Nucleus accumbens (tissue), 56 donors: ENCODE measurements around the gene NAA20.
"Not testable (repeated sequence)": the region's sequence is repeated elsewhere in the genome, so short reads cannot be mapped to it uniquely, and the experiment has no call there.

ENCODE experiments used
- DNase-seq, 56 donors: peaks; one replicate each; lab custom pipeline; 2025; lab: John Stamatoyannopoulos, UW

The NAA20 gene

GRCh38 chr20:19990850-19991249 lies 26.3 kb upstream of the NAA20 start:
- DNase-seq: no peak

GRCh38 chr20:19991308-19991707 lies 25.9 kb upstream of the NAA20 start:
- DNase-seq: no peak

GRCh38 chr20:19991854-19992253 lies 25.3 kb upstream of the NAA20 start:
- no peak for DNase-seq

GRCh38 chr20:19992996-19993908 lies 23.9 kb upstream of the NAA20 start:
- peak in 18 of 56 donors; percentile 16 to 62 (median 28) for DNase-seq

- DNase-seq: peak in 13 of 56 donors; percentile 19 to 56 (median 38)
Observed at GRCh38 chr20:19993958-19994669, 23.0 kb upstream of the NAA20 start.

GRCh38 chr20:19995220-19995863 lies 21.8 kb upstream of the NAA20 start:
- DNase-seq: peak in 13 of 56 donors; percentile 8 to 69 (median 21)

GRCh38 chr20:19996222-19996621 lies 20.9 kb upstream of the NAA20 start:
- DNase-seq: no peak

GRCh38 chr20:19996917-19997316 lies 20.2 kb upstream of the NAA20 start:
- DNase-seq: peak in 1 of 56 donors; percentile 17

GRCh38 chr20:19998990-19999705 lies 18.0 kb upstream of the NAA20 start:
- no peak for DNase-seq

- DNase-seq: no peak
Observed at GRCh38 chr20:20000211-20000968, 16.8 kb upstream of the NAA20 start.

GRCh38 chr20:20002101-20002998 lies 14.8 kb upstream of the NAA20 start:
- no peak for DNase-seq

- DNase-seq: peak in 11 of 56 donors; percentile 18 to 53 (median 38)
Observed at GRCh38 chr20:20003031-20003954, 13.9 kb upstream of the NAA20 start.

- DNase-seq: not testable (repeated sequence)
Observed at GRCh38 chr20:20003955-20004322, 13.2 kb upstream of the NAA20 start.

- DNase-seq: no peak
Observed at GRCh38 chr20:20005342-20005741, 11.8 kb upstream of the NAA20 start.

GRCh38 chr20:20009784-20010253 lies 7.3 kb upstream of the NAA20 start:
- DNase-seq: peak in 17 of 56 donors; percentile 19 to 52 (median 33)

GRCh38 chr20:20010639-20011500 lies 6.3 kb upstream of the NAA20 start:
- no peak for DNase-seq
